PC-3 (cell line): ENCODE measurements around the gene CARD6. TPM values are rescaled to one million over a fixed set of nuclear protein-coding genes. Genes with fewer than 3 reads are reported as not detected.

Source experiments
- ATAC-seq: fragments of 200-7000 bp; cut with Tn5 transposase; 2 replicates; pipeline ENCODE4 v1.9.1; 2020; ENCODE audit warnings: mild to moderate bottlenecking, moderate library complexity
- BruUV-seq: library from RNA; stranded (reverse); fragments of 400-500 nt; replicated peaks from 2 replicates; lab custom pipeline; 2021; lab: Mats Ljungman, UMichigan
- CTCF ChIA-PET: fragments of 300-600 bp; sonication (Branson Sonifier 250); formaldehyde crosslinking; loops from one replicate; lab custom pipeline; 2022; ENCODE audit warnings: antibody characterized with exemption; lab: Charles Lee
- POLR2A ChIA-PET: fragments of 300-600 bp; sonication (Branson Sonifier 250); formaldehyde crosslinking; loops from one replicate; lab custom pipeline; 2022; ENCODE audit warnings: antibody characterized with exemption; ENCODE audit not compliant: unreplicated experiment; lab: Charles Lee
- DNase-seq: peaks from one replicate; pipeline ENCODE4 v3.0.0-alpha.2; 2015
- H2AFZ ChIP-seq: fragments of 300-600 bp; sonication (generic); 2 replicates; pipeline ENCODE4 v1.6.0; 2016; ENCODE audit warnings: antibody characterized with exemption, low read length
- H3F3A ChIP-seq: fragments of 300-600 bp; sonication (generic); one replicate; pipeline ENCODE4 v1.6.0; 2017; ENCODE audit warnings: antibody characterized with exemption, low read length, control low read depth, mild to moderate bottlenecking; ENCODE audit not compliant: unreplicated experiment
- H3K27ac ChIP-seq: fragments of 300-600 bp; sonication (generic); 2 replicates; pipeline ENCODE4 v1.5.1; 2016; ENCODE audit warnings: mild to moderate bottlenecking, low read length
- H3K27me3 ChIP-seq: fragments of 300-600 bp; sonication (generic); 2 replicates; pipeline ENCODE4 v1.6.1; 2016; ENCODE audit warnings: low read length, mixed read lengths
- H3K36me3 ChIP-seq: fragments of 300-600 bp; sonication (generic); 2 replicates; pipeline ENCODE4 v1.6.1; 2016; ENCODE audit warnings: low read depth, mixed run types, low read length, mixed read lengths
- H3K4me1 ChIP-seq: fragments of 300-600 bp; sonication (generic); 2 replicates; pipeline ENCODE4 v1.5.1; 2016; ENCODE audit warnings: low read length; ENCODE audit not compliant: insufficient read depth
- H3K4me2 ChIP-seq: fragments of 300-600 bp; sonication (generic); 2 replicates; pipeline ENCODE4 v1.6.0; 2016; ENCODE audit warnings: low read length
- H3K4me3 ChIP-seq: fragments of 300-600 bp; sonication (generic); 2 replicates; pipeline ENCODE4 v1.5.1; 2016; ENCODE audit warnings: mild to moderate bottlenecking, low read length, mixed read lengths
- H3K79me2 ChIP-seq: fragments of 300-600 bp; sonication (generic); 2 replicates; pipeline ENCODE4 v1.6.1; 2017; ENCODE audit warnings: low read length, mixed read lengths
- H3K9ac ChIP-seq: fragments of 300-600 bp; sonication (generic); 2 replicates; pipeline ENCODE4 v1.6.0; 2016; ENCODE audit warnings: mild to moderate bottlenecking, low read length
- H3K9me2 ChIP-seq: fragments of 300-600 bp; sonication (generic); replicated peaks from 2 replicates; pipeline ENCODE4 v1.6.1; 2016; ENCODE audit warnings: mixed run types, low read length, mixed read lengths
- H3K9me3 ChIP-seq: fragments of 300-600 bp; sonication (generic); 2 replicates; pipeline ENCODE4 v1.6.1; 2016; ENCODE audit warnings: low read length, mixed read lengths
- H4K20me1 ChIP-seq: fragments of 300-600 bp; sonication (generic); 2 replicates; pipeline ENCODE4 v1.6.1; 2016; ENCODE audit warnings: low read length, mixed read lengths
- CTCF ChIP-seq: fragments of 300-600 bp; sonication (generic); conservative IDR thresholded peaks from 2 replicates; pipeline ENCODE4 v1.5.1; 2017; ENCODE audit warnings: antibody characterized with exemption, low read depth, mild to moderate bottlenecking, low read length
- EZH2 ChIP-seq: fragments of 300-600 bp; sonication (generic); IDR thresholded peaks from one replicate; pipeline ENCODE4 v1.6.1; 2017; ENCODE audit warnings: antibody characterized with exemption, mild to moderate bottlenecking, low read length; ENCODE audit not compliant: unreplicated experiment
- EZH2phosphoT487 ChIP-seq: fragments of 300-600 bp; sonication (generic); IDR thresholded peaks from 2 replicates; pipeline ENCODE4 v1.6.1; 2018; ENCODE audit warnings: mild to moderate bottlenecking, antibody characterized with exemption, low read length, borderline replicate concordance
- intact Hi-C: fragments of 100-400 bp; cut with micrococcal nuclease; formaldehyde crosslinking; loops from 2 replicates; pipeline ENCODE4 v1.9.0; 2023
- total RNA-seq: library from RNA; depleted of rRNA; stranded (reverse); fragments of >200 nt; gene quantifications from 2 replicates; pipeline ENCODE4 v1.2.3, GENCODE V29; 2014

CARD6 gene
- total RNA-seq, 1 experiment from 2014 or later, result 2.4 TPM

- Histone ChIP-seq H3F3A (no peaks in the 10 kb centered on the region), H3K9me2 (no peaks in the 10 kb centered on the region), H3K79me2 (no peaks in the 10 kb centered on the region), H4K20me1 (no peaks in the 10 kb centered on the region), H3K36me3 (no peaks in the 10 kb centered on the region), H3K9ac (no peak overlapping the region), H3K9me3 (no peaks in the 10 kb centered on the region), H3K4me3 (no peak overlapping the region), H3K27ac (no peak overlapping the region), H3K4me1 (peaks cover 20% of the 10 kb centered on the region), H3K4me2 (no peak overlapping the region), H3K27me3 (no peaks in the 10 kb centered on the region), H2AFZ (peak overlapping the region; percentile 32)
- intact Hi-C loops, result loop anchor here (1.0 to 10.0 kb wide), 8 partner anchors 83 to 736 kb away; no protein-coding TSS in a partner anchor
- no TSS peak for BruUV-seq
- peak; percentile 90 for DNase-seq
- CTCF ChIA-PET, result interaction anchor here (0.5 to 1.1 kb wide), 14 partner anchors 11 to 737 kb away, joined by 3 to 12 read pairs (median 4); no protein-coding TSS in a partner anchor
- TF ChIP-seq CTCF (peak; percentile 99), EZH2 (no peak), EZH2phosphoT487 (no peak)
- ATAC-seq, result peak; percentile 96
- POLR2A ChIA-PET, result interaction anchor here (0.7 kb wide), 1 partner anchor 84 kb away, joined by 4 read pairs; no protein-coding TSS in a partner anchor
Observed at GRCh38 chr5:40904205-40904993, 63.2 kb downstream of the CARD6 start.

GRCh38 chr5:40904994-40905306, 63.8 kb downstream of the CARD6 start:
- peak overlapping the region; percentile 32 for H2AFZ ChIP-seq
- intact Hi-C loops, result loop anchor here (1.0 to 10.0 kb wide), 8 partner anchors 82 to 736 kb away; no protein-coding TSS in a partner anchor
- DNase-seq (no peak), ATAC-seq (no peak)
- H3K9me2 ChIP-seq, result no peaks in the 10 kb centered on the region
- H3K4me1 ChIP-seq, result peaks cover 20% of the 10 kb centered on the region
- H3K9me3 ChIP-seq, result no peaks in the 10 kb centered on the region
- no peaks in the 10 kb centered on the region for H3K79me2 ChIP-seq
- TF ChIP-seq CTCF (peak; percentile 41; the same call in 1 of the 2 replicates), EZH2 (no peak), EZH2phosphoT487 (no peak)
- no peaks in the 10 kb centered on the region for H3F3A ChIP-seq
- no peak overlapping the region for H3K9ac ChIP-seq
- H3K4me2 ChIP-seq, result no peak overlapping the region
- no peaks in the 10 kb centered on the region for H3K27me3 ChIP-seq
- H3K36me3 ChIP-seq, result no peaks in the 10 kb centered on the region
- ChIA-PET CTCF (interaction anchor here (0.6 to 1.1 kb wide), 7 partner anchors 12 to 737 kb away, joined by 3 to 12 read pairs (median 3); no protein-coding TSS in a partner anchor), POLR2A (interaction anchor here (0.7 kb wide), 1 partner anchor 84 kb away, joined by 4 read pairs; no protein-coding TSS in a partner anchor)
- no peak overlapping the region for H3K27ac ChIP-seq
- no peaks in the 10 kb centered on the region for H4K20me1 ChIP-seq
- BruUV-seq, result no TSS peak
- H3K4me3 ChIP-seq, result no peak overlapping the region

- H3K9me2 ChIP-seq, result no peaks in the 10 kb centered on the region
- H3K9ac ChIP-seq, result no peak overlapping the region
- DNase-seq (peak; percentile 78), ATAC-seq (peak; percentile 77)
- POLR2A ChIA-PET, result interaction anchor here (0.7 kb wide), 1 partner anchor 189 kb away, joined by 3 read pairs; no protein-coding TSS in a partner anchor
- no peaks in the 10 kb centered on the region for H3F3A ChIP-seq
- intact Hi-C loops, result loop anchor here (1.0 to 10.0 kb wide), 2 partner anchors 103 to 508 kb away; no protein-coding TSS in a partner anchor
- no peaks in the 10 kb centered on the region for H3K27me3 ChIP-seq
- no peaks in the 10 kb centered on the region for H3K79me2 ChIP-seq
- peak overlapping the region; percentile 5; the same call in 1 of the 2 replicates for H2AFZ ChIP-seq
- no peaks in the 10 kb centered on the region for H4K20me1 ChIP-seq
- peak overlapping the region; percentile 16; the same call in 1 of the 2 replicates for H3K4me2 ChIP-seq
- H3K4me3 ChIP-seq, result no peak overlapping the region
- H3K27ac ChIP-seq, result peak overlapping the region; percentile 37
- CTCF ChIA-PET, result no interaction called here
- TF ChIP-seq CTCF (no peak), EZH2 (no peak), EZH2phosphoT487 (no peak)
- no peaks in the 10 kb centered on the region for H3K9me3 ChIP-seq
- H3K36me3 ChIP-seq, result no peaks in the 10 kb centered on the region
- peaks cover 20% of the 10 kb centered on the region for H3K4me1 ChIP-seq
- BruUV-seq, result no TSS peak
Observed at GRCh38 chr5:40906351-40906751, 65.2 kb downstream of the CARD6 start.
